ENCODE results near the gene ENO2.

- TF ChIP-seq REST (IDR thresholded peaks at IDR 0.05; ENCODE audit: insufficient read depth in 1 of 2, low read depth in 2 of 2, low read length in 1 of 2) (no peak), CTCF (IDR thresholded peaks at IDR 0.05) (no peak)
Observed at GRCh38 chr12:6959805-6960592, 45.6 kb downstream of the ENO2 start.
